ENCODE measurements around the gene KCNIP3.

The KCNIP3 gene

DNA sequence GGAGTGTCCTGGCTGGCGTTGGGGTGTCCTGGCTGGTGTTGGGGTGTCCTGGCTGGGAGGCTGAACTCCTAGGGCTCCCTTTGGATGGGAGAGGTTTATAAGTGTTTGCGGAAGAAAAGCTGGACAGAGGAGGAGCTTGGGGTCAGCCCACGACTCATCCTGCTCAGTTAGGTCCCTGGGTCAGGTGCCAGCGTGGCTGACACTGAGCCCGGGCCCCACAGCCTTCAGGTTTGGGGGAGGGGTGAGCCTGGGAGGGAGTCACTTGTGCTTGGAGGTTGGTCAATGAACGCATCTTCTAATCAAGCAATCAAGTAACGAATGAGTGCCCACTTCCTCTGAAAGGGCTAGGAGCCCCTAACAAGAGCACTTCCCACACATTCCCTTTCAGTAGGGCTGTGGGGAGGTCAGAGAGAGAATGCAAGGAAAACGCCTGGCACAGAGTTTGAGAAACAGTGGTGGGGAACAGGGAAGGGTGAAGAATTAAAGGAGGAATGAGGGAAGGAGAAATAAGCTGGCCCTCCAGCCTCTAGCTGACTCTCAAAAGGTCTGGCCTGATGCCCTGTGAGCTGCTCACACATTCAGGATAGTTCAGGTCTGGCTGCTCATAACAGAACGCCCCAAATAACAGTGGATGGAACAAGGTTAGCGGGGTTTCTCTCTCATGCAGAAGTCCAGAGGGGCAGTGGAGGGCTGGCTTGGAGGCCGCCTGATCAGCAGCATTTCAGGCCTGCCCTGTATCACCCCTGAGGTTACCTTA, 670 bp downstream of the KCNIP3 start:
- no peak for DNase-seq

DNA sequence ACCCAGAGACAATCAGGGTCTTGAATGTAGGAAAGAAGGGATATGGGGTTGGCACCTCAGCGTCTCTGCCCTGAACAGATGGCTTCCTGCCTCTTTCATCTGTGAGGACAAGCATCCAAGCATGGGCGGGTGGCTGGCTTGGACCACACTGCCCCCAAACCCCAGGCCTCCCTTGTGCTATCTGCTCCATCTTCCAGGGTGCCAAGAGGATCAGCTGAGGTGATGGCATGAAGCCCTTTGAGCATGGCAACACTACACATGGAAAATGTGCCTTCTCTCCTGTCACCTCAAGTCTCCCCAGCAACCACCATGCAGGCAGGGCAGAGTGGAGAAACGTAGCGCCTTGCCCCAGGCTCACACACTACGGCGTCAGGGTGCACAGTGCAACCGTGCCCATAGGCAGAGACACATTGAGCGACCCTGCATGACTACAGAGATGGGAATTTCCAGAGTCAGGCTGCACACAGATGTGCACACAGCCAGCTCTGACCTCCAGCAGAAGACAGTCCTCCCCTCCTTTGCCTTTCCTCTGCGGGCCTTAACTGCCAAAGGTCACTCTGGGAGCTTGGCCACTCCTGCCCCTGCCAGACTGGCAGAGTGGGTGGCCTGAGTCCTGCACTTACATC, 1.5 kb downstream of the KCNIP3 start:
- no peak for DNase-seq

DNA sequence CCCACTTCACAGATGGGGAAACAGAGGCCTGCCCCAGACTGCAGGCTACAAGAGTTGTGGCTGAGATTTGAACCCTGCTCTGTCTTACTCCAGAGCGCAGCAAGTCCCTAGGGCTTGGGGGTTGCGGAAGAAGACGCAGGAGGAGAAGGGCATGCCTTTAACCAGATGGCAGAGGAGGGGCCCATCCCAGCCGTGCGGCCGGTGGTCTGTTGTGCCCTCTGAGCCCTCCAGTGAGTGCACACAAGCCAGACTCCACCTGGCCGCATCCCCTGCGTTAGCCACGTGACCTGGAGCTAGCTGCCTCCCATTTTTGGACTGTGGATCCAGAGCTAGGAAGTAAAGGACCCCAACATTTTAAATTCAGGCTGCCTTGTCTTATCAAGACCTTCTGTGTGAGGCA, 2.8 kb downstream of the KCNIP3 start:
- no peak for DNase-seq

DNA sequence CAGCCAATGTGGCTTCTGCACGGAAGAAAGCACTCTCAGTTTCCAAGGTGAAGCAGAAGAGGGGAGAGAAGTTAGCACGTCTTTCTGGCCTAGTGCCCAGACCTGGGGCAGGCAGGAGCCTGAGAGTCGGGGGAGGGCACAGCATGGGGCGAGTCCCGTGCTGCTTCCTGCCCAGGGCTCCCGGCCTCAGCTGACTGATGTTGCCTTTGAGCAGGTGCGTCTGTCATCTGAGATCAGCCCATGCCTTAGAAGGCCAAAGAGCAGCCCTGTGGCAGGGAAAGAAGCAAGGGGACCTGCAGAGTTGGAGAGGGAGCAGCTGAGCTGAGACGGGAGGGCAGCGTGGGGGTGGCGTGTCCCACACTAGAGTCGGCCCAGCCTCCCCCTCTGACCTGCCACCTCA, 3.3 kb downstream of the KCNIP3 start:
- no peak for DNase-seq

DNA sequence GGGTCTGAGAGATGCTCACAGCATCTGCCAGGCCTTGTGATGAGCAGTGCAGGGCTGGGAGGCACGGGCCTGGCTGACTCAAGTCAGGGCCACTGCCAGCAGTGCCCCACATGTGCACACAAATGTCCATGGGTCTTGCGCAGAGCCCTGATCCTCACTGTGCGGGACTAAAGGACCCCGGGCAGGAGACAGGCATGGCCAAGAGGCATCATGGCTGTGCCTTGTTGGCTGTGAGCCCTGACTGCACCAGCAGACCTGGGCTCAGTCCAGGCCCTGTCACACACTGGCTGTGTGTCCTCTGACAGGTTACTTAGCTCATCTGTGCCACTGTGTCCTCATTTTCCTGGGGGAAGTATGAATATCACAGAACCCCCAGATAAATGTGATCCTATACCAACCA, 4.0 kb downstream of the KCNIP3 start:
- no peak for DNase-seq

DNA sequence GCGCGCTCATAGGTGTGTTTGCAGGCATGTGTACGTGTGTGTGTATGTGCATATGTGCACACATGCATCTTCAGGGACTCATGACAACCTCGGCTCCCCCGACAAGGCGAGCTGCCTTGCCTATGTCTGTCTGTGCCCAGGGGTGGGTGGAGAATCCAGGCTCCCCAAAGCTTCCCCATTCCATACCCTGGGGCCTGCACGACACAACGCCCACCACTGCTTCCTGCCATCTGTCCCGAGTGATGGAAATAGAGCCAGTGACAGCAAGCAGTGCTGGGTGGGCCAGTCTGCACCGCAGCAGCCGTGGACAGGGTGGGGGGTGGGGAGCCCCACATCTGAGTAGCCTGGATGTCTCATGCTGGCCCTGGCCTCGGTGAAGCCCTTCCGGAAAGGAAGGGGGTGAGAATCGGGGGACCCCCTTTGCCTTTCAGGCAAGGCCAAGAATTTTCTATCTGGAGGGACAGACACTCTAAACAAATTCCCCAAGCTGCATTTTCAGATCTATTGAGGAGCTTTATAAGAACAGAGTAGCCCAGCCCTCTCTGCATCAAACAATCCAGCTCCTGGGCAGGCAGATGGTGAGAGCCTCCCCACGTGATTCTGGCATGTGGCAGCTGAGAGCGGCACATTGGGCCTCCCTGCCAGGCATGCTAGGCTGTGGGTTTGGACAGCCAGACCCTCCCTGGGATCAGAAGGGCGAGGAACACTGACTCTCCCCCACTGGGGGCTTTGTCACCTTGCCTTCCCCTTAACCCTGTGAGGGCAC, 4.9 kb downstream of the KCNIP3 start:
- DNase-seq = no peak

DNA sequence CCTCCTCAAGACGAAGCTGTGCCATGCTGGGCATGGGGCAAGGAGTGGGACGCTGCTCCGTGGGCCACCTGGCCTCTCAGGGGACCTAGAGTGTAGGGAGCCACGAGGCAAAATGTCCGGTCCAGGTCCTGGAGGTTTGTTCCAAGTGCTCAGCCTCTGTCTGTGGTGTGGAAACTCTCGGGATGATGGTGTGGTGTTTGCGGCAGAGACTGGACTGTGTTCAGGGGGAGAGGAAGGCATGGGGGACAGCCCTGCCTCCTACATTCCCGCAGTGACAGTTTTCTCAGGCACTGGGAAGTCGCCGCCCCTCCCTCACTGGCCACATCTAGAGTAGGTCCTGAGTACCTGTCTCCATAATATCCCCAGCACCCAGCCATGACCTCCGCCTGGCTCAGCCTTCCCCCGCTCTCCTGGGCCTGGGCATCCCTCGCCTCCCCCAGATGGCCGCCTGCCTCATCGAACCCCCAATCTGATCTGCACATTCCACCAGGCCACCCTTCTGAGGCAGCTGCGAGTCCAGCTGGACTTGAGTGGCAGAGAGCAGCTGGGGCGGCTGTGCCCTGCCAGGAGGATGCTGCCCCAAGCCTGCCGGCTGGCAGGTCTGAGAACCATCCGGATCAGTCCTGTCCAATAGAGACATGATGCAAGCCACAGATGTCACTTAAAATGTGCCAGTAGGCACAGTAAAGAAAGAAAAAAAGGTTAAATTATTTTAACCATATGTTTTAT, 6.2 kb downstream of the KCNIP3 start:
- DNase-seq = no peak

DNA sequence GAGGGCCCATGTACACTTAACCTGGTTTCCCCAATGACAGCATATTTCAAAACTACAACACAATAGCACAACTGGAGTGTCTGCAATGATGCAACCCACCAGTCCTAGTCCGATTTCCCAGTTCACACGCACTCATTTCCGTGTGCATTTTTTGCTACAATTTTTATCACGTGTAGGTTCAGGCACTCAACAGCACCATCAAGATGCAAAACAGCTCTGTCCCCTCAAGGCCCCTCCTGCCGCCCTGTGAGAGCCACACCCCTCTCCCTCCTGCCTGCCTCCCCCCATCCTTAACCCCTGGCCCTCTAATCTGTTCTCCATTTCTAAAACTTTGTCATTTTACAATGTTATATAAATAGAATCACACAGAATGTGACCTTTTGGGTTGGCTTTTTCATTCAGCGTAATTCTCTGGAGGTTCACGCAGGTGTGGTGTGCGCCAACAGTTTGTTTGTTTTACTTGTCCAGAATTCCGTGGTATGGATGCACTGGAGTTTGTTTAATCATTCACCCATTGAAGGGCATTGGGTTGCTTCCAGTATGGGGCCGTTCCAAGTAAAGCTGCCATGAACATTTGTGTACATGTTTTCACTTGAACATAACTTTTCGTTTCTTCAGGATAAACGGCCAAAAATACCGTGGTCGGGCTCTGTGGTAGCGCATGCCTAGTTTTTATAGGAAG, 8.4 kb downstream of the KCNIP3 start:
- no peak for DNase-seq

DNA sequence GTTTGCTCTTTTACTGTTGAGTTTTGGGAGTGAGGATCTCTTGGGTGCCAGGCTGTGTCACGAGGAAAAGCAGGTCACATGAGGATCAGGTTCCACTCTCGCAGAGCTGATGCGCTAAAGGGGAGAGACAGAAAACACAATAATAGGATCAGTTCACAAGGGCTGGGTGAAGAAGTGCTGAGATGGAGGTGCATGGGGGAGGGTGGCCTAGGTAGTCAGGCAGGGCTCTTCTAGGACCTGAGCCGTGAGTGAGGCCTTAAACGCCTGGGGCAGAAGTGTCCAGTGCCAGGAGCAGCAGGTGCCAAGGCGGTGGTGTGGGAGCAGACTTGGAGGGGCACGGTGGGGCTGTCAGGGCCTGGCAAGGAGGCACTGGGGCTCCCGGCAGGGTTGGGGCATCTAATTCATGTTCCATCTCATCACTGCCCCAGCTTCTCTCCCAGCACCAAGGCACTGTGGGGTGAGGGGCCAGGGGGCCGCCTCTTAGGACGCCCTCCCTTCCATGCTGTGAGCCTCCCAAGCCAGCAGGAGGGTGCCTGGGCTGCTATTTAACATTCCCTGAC, 9.3 kb downstream of the KCNIP3 start:
- no peak for DNase-seq

DNA sequence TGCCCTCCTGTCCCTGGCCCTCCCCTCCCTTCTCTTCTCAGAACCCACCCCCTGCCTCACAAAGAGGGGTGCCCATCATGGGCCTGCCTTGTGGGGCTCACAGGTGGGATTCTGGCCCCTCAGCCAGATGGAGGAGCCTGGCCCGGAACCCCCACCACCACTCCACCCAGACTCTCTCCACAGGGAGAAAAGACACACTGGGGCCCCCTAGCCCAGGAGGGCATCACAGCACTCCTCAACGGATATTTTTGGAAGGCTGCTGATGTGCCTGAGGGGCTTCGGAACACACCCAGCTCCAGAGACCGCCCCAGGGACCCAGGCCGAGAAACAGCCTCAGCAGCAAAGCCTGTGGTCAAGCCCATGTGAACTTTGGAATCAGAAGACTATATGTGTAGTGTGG, 9.9 kb downstream of the KCNIP3 start:
- no peak for DNase-seq

DNA sequence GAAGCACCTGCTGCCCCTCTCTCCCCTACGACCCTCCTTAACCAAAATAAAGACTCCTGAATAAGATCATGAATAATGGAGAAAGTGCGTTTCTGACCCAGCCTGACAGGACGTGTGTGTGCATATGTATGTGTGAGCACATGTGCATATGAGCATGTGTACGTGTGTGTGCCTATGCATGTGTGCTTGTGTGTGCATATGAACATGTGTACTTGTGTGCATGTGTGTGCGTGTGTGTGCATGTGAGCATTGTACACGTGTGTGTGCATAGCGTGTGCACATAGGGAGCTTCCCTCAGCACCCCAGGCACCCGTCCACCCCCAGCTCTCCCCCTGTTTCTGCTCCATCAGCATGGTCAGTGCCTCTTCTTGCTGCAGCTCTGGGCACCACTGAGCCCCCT, 10.7 kb downstream of the KCNIP3 start:
- no peak for DNase-seq

DNA sequence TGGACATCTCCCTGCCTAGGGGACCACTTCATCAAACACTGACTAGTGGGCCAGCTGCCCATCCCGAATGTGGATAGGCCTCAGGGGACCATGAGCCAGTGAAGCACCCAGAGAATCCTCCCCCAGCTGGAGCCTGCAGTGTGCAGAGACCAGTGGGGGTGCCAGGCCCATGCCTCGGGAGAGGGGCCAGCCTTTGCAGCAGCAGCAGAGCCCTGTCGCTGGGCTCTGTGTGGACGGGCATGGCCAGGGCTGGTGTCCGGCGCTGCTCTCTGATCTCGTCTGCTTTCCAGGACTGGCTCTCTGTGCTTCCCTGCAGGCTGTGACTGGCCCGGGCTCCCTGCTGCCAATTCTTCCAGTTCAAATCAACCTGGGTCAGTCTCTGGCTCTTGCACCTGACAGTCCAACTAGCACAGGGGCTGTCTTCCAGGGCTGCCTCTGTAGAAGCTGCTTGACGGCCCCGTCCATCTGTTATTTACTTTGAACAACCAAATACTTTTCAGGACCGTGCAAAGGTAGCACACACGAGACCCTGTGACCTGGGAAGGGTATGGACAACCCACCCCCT, 11.4 kb downstream of the KCNIP3 start:
- DNase-seq = no peak

DNA sequence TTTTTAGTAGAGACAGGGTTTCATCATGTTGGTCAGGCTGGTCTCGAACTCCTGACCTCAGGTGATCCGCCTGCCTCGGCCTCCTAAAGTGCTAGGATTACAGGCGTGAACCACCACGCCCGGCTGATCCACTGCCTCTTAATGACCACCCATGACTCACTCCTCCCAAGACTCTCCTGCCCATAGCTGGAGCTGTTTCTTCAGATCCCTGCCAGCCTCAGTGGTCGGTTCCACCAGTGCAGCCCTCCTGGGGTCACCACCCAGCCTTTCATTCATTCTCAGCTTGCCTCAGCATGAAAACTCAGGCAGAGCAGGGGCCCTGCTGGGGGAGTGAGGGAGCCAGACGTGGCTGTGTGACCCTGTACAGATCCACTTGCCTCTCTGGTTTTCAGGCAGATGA, 12.5 kb downstream of the KCNIP3 start:
- DNase-seq = no peak

DNA sequence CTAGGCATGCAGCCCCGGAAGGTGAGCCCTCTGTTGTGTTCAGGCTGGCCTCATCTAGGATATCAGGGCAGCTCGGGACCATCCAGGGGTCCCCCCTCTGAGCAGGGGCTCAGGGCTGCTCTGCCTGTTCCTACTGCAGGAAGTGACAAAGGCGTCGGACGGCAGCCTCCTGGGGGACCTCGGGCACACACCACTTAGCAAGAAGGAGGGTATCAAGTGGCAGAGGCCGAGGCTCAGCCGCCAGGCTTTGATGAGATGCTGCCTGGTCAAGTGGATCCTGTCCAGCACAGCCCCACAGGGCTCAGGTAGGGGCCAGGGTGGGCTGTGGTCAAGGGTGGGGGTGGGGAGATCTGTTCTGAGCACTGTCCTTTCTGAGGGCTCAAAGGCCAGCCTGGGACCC, 13.1 kb downstream of the KCNIP3 start:
- DNase-seq = no peak

DNA sequence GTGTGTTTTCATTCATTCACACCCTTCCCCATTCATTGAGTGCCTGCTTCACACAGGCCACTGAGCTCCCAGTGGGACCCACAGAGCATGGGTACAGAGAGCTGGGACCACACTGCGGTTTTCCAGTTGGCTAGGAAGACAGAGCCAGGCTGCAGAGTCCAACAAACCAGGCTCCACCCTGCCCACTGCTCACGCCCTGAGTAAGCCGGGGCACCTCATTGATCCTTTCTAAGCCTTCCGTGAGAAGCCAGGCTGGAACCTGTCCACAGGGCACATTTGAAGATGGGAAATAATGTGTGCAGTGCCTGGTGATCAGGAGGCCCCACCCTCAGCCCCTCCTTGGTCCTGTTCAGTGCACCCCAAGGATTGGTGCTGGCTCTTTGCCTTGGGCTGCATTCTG, 13.5 kb downstream of the KCNIP3 start:
- DNase-seq = no peak

DNA sequence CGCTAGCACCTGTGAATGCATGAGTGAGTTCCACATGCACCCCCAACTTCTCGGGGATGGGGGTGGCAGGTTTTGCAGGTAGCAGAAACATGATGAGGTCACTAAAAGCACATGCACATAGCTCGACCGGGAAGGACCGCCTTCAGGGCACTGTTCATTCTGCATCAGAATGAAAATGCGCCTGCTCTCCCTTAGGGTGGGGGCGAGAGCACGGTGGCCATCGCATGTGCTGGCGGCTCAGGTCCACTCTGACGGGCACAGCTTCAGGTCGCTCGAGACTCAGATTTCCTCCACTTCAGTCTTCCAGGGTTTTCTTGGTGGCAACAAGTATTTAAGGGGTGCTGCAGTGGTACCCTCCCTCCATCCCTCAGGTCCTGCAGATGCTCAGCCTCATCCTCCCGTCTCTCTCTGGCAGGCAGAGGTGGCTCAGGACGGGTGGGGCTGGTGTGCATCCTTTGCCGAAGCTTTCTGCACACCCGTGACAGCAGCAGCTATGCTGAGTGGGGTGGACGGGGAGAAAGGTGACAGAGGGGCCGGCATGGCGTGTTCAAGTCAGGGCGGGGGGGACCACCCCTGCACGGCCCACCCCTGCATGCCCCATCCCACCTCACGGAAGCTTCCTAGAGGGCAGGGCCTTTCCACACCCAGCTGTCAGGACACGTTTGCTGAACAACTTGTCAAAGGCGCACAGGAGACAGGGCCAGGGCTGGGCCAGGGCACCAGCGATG, 14.8 kb downstream of the KCNIP3 start:
- no peak for DNase-seq

DNA sequence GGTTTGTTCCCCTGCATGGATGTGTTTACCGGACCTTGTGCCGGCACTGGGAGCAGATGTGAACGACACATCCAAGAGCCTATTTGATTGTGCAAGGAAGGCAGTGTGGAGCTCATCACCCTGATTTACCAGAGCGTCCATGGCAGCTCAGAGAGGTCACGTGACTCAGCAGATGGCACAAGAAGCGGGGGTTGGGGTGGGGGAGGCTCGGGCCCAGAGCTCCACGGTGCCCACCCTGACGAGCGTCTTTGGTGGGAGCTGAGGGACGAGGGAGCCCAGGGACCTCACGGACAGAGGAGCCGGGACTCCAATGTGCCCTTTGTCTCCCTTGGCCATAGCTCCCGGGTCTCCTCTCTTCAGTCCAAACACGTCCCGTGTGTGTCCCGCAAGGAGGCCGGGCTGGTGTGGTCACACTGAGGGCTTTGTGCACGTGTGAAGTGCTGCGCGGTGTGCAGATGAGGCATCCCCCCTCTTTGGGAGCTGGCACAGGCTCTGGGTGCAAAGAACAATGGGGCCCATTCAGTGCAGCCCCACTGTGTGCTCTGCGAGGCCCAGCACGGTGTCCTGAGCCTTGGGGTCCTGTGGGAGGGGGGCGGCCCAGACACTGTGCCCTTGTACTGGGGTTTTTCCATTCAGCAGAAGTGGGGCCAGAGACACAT, 15.5 kb downstream of the KCNIP3 start:
- DNase-seq = no peak

DNA sequence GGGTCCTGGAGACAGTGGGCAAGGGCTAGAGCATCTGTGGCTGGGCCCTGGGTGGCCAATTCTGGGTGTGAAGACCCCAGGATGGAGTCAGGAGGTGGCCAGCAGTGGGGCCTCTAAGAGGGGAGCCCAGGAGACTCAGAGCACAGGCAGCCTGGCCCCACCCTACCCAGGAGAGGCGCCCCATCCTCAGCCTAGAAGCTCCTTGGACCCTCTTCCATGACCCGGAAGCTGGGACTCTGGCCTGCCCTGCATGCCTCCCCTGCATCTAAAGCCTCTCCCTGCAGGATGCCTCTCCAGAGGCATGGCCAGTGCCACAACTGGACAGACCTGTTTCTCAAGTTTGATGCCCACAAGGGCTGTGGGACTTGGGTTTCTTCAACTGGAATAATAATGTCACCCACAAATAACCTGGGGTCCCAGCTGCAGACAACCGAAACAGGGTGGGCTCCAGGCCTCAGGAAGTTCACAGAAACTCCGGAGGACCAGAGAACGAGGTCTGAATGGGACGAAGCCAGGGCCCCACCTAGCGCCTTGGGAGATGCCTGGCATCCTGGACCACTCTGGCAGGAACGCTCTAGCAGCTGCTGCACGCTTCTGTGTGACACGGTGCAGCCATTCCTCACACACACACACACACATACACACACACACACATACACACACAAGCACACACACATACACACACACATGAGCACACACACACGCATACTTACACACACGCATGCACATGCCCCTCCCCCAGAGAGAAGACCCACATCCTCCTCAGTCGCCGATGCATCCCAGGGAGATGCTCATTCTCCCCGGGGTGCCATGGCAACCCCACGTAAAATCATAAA, 16.4 kb downstream of the KCNIP3 start:
- DNase-seq = no peak

DNA sequence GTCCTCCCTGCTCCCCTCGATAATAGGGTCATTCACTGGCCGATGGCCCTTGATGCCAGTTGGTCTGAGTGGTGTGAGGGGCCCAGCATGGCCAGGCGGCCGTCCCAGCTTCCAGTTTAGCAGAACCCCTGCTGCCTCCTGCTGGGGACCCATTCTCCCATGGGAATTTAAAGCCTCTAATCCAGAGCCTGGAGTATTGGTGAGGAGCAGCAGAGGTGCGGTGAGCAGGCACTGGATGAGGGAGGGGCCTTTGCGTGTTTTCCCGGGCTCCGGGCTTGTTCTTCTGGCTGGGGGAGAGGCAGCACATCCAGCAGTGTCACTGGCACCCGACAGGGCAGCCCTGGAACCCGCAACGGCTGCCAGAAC, 17.4 kb downstream of the KCNIP3 start:
- DNase-seq = no peak
